PC-9 (cell line): ENCODE data around the gene KRTAP1-1. TPM values are rescaled to one million over a fixed set of nuclear protein-coding genes. Genes with fewer than 3 reads are reported as not detected.
A peak's percentile ranks its signal among the peaks of the same experiment; 100 is the strongest.

Source experiments
- BruUV-seq: library from RNA; stranded (reverse); fragments of 400-500 nt; replicated peaks from 2 replicates; lab custom pipeline; 2021; lab: Mats Ljungman, UMichigan
- CTCF ChIA-PET: fragments of 300-600 bp; sonication (Branson Sonifier 250); formaldehyde crosslinking; loops from one replicate; lab custom pipeline; 2022; ENCODE audit warnings: antibody characterized with exemption; lab: Charles Lee
- POLR2A ChIA-PET: fragments of 300-600 bp; sonication (Branson Sonifier 250); formaldehyde crosslinking; loops from one replicate; lab custom pipeline; 2022; ENCODE audit warnings: antibody characterized with exemption; ENCODE audit not compliant: unreplicated experiment; lab: Charles Lee
- DNase-seq, 2 experiments: peaks; one replicate each; pipeline versions ENCODE4 v3.0.0 to v3.0.0-alpha.2; 2015 to 2022; ENCODE audit warnings: mixed read lengths in 1 of 2
- H2AFZ ChIP-seq: fragments of 200-600 bp; sonication (generic); 2 replicates; pipeline ENCODE4 v1.8.1; 2017; ENCODE audit warnings: antibody characterized with exemption
- H3F3A ChIP-seq: fragments of 200-600 bp; sonication (generic); 2 replicates; pipeline ENCODE4 v1.8.1; 2017; ENCODE audit warnings: antibody characterized with exemption, mild to moderate bottlenecking, low read depth; ENCODE audit not compliant: insufficient read depth
- H3K27ac ChIP-seq: fragments of 200-600 bp; sonication (generic); 2 replicates; pipeline ENCODE4 v1.6.1; 2016; ENCODE audit warnings: mixed run types
- H3K27me3 ChIP-seq: fragments of 200-600 bp; sonication (generic); 2 replicates; pipeline ENCODE4 v1.6.1; 2016; ENCODE audit warnings: low read depth, mixed run types; ENCODE audit not compliant: insufficient read depth
- H3K36me3 ChIP-seq: fragments of 200-600 bp; sonication (generic); 2 replicates; pipeline ENCODE4 v1.6.1; 2016; ENCODE audit warnings: low read depth, mixed run types
- H3K4me1 ChIP-seq: fragments of 200-600 bp; sonication (generic); replicated peaks from 2 replicates; pipeline ENCODE4 v1.6.1; 2016; ENCODE audit warnings: mixed run types; ENCODE audit not compliant: insufficient read depth
- H3K4me2 ChIP-seq: fragments of 200-600 bp; sonication (generic); 2 replicates; pipeline ENCODE4 v1.6.1; 2017; ENCODE audit warnings: mixed run types
- H3K4me3 ChIP-seq: fragments of 200-600 bp; sonication (generic); 2 replicates; pipeline ENCODE4 v1.6.1; 2016; ENCODE audit warnings: mixed run types
- H3K79me2 ChIP-seq: fragments of 200-600 bp; sonication (generic); 2 replicates; pipeline ENCODE4 v1.6.1; 2017; ENCODE audit warnings: low read depth, mixed run types
- H3K9me2 ChIP-seq: fragments of 200-600 bp; sonication (generic); 2 replicates; pipeline ENCODE4 v1.8.1; 2017; ENCODE audit warnings: mild to moderate bottlenecking; ENCODE audit not compliant: insufficient read depth
- H3K9me3 ChIP-seq: fragments of 200-600 bp; sonication (generic); 2 replicates; pipeline ENCODE4 v1.8.1; 2016; ENCODE audit warnings: low read depth; ENCODE audit not compliant: insufficient read depth
- H4K20me1 ChIP-seq: fragments of 200-600 bp; sonication (generic); 2 replicates; pipeline ENCODE4 v1.8.1; 2017; ENCODE audit not compliant: insufficient read depth
- CTCF ChIP-seq: fragments of 200-600 bp; sonication (generic); conservative IDR thresholded peaks from 2 replicates; pipeline ENCODE4 v1.6.1; 2017; ENCODE audit warnings: mixed run types, antibody characterized with exemption, mild to moderate bottlenecking, moderate library complexity
- EZH2 ChIP-seq: fragments of 200-600 bp; sonication (generic); IDR thresholded peaks from 2 replicates; pipeline ENCODE4 v1.8.0; 2017; ENCODE audit warnings: antibody characterized with exemption, low read depth
- intact Hi-C: fragments of 100-400 bp; cut with micrococcal nuclease; formaldehyde crosslinking; loops from one replicate; pipeline ENCODE4 v1.10.0; 2022; ENCODE audit not compliant: unreplicated experiment
- total RNA-seq: library from RNA; stranded (reverse); gene quantifications from 2 replicates; pipeline ENCODE4 v1.2.3, GENCODE V29; 2021

KRTAP1-1 gene
- total RNA-seq, 1 experiment from 2014 or later, result not detected

GRCh38 chr17:40997361-40997760 is 43.9 kb downstream of the KRTAP1-1 start:
- 0 out of 2 replicates have a peak overlapping the region, but pooled peaks have one; percentile 0 for H2AFZ ChIP-seq
- BruUV-seq, result no TSS peak
- H4K20me1 ChIP-seq, result no peaks in the 10 kb centered on the region
- H3K36me3 ChIP-seq, result no peaks in the 10 kb centered on the region
- H3K27ac ChIP-seq, result no peak overlapping the region
- no peaks in the 10 kb centered on the region for H3K79me2 ChIP-seq
- ChIA-PET CTCF (no interaction called here), POLR2A (no interaction called here)
- DNase-seq, result no peak
- H3F3A ChIP-seq, result no peaks in the 10 kb centered on the region; the same call in 1 of the 2 replicates
- H3K4me3 ChIP-seq, result no peak overlapping the region
- intact Hi-C loops, result no loop called here
- H3K4me2 ChIP-seq, result no peak overlapping the region
- H3K9me2 ChIP-seq, result no peaks in the 10 kb centered on the region
- no peaks in the 10 kb centered on the region for H3K27me3 ChIP-seq
- no peak for TF ChIP-seq CTCF
- peaks cover 1% of the 10 kb centered on the region for H3K4me1 ChIP-seq
- 0 out of 2 replicates have a peak, but pooled peaks cover 4% of the 10 kb centered on the region for H3K9me3 ChIP-seq

- Histone ChIP-seq H3K4me3 (no peak overlapping the region), H3K9me3 (0 out of 2 replicates have a peak, but pooled peaks cover 4% of the 10 kb centered on the region), H2AFZ (no peak overlapping the region), H3K36me3 (no peaks in the 10 kb centered on the region), H3F3A (no peaks in the 10 kb centered on the region), H3K9me2 (no peaks in the 10 kb centered on the region), H3K27ac (no peak overlapping the region), H3K4me1 (no peaks in the 10 kb centered on the region), H3K27me3 (no peaks in the 10 kb centered on the region), H4K20me1 (no peaks in the 10 kb centered on the region), H3K79me2 (no peaks in the 10 kb centered on the region), H3K4me2 (no peak overlapping the region)
- CTCF ChIA-PET, result no interaction called here
- no peak for DNase-seq
- BruUV-seq, result no TSS peak
- intact Hi-C loops, result no loop called here
- TF ChIP-seq EZH2 (no peak), CTCF (no peak)
- POLR2A ChIA-PET, result interaction anchor here (0.7 kb wide), 1 partner anchor 107 kb away, joined by 5 read pairs; no protein-coding TSS in a partner anchor
These were observed 44.4 kb downstream of the KRTAP1-1 start for GRCh38 chr17:40996829-40997228.

- intact Hi-C loops, result no loop called here
- Histone ChIP-seq H3K4me3 (no peak overlapping the region), H3K4me2 (no peak overlapping the region), H3K9me2 (0 out of 2 replicates have a peak, but pooled peaks cover 2% of the 10 kb centered on the region), H3K79me2 (no peaks in the 10 kb centered on the region), H3K27me3 (no peaks in the 10 kb centered on the region), H3F3A (no peaks in the 10 kb centered on the region), H3K36me3 (no peaks in the 10 kb centered on the region), H4K20me1 (no peaks in the 10 kb centered on the region), H3K9me3 (no peaks in the 10 kb centered on the region; the same call in 1 of the 2 replicates), H3K27ac (no peak overlapping the region), H3K4me1 (no peaks in the 10 kb centered on the region), H2AFZ (no peak overlapping the region)
- TF ChIP-seq EZH2 (no peak), CTCF (no peak)
- DNase-seq, result no peak
- BruUV-seq, result no TSS peak
- ChIA-PET CTCF (no interaction called here), POLR2A (interaction anchor here (0.6 kb wide), 1 partner anchor 513 kb away, joined by 4 read pairs; no protein-coding TSS in a partner anchor)
These were observed 46.1 kb downstream of the KRTAP1-1 start for GRCh38 chr17:40995116-40995515.
